Measurements from ENCODE around the gene SLC22A23. TPM values are rescaled to one million over a fixed set of nuclear protein-coding genes. Genes with fewer than 3 reads are reported as not detected.

Gene SLC22A23
- total RNA-seq, 2 experiments from 2014 or later: 13.4 to 13.6 TPM

- Mint-ChIP-seq H3K27me3 (no peaks in the 10 kb centered on the region), H3K9me3 (no peaks in the 10 kb centered on the region), H3K4me3 (no peak overlapping the region), H3K27ac (no peak overlapping the region), H3K4me1 (ENCODE audit: low read depth) (peaks cover 9% of the 10 kb centered on the region), H3K36me3 (ENCODE audit: low read depth) (no peaks in the 10 kb centered on the region)
- H3K36me3 ChIP-seq (ENCODE audit: insufficient read depth, low read length): no peaks in the 10 kb centered on the region
- H3K27ac ChIP-seq (ENCODE audit: low read depth in 1 of 2, low read length in 2 of 2): no peak overlapping the region
- H3K4me1 ChIP-seq (ENCODE audit: insufficient read depth, low read length): no peaks in the 10 kb centered on the region
- no peak overlapping the region for H3K4me3 ChIP-seq (ENCODE audit: low read length)
- no peaks in the 10 kb centered on the region for H3K9me3 ChIP-seq (ENCODE audit: control insufficient read depth in 1 of 2, insufficient read depth in 1 of 2, low read length in 2 of 2)
- no peak for ATAC-seq (ENCODE audit: poor library complexity)
- CTCF ChIA-PET: no interaction called here
- no peak for DNase-seq
- intact Hi-C loops (cut with DNase I, micrococcal nuclease): no loop called here
- H3K27me3 ChIP-seq (ENCODE audit: control insufficient read depth in 1 of 2, insufficient read depth in 2 of 2, low read length in 2 of 2): no peaks in the 10 kb centered on the region
- POLR2A ChIA-PET: no interaction called here
- TF ChIP-seq CTCF (IDR thresholded peaks at IDR 0.05): no peak
These were observed 111.0 kb downstream of the SLC22A23 start for GRCh38 chr6:3345836-3346235.

- TF ChIP-seq CTCF (IDR thresholded peaks at IDR 0.05): no peak
- intact Hi-C loops (cut with DNase I, micrococcal nuclease): no loop called here
- Mint-ChIP-seq H3K27ac (no peak overlapping the region), H3K36me3 (ENCODE audit: low read depth) (no peaks in the 10 kb centered on the region), H3K27me3 (no peaks in the 10 kb centered on the region), H3K4me1 (ENCODE audit: low read depth) (peaks cover 14% of the 10 kb centered on the region), H3K9me3 (no peaks in the 10 kb centered on the region), H3K4me3 (no peak overlapping the region)
- Histone ChIP-seq H3K4me3 (ENCODE audit: low read length) (no peak overlapping the region), H3K4me1 (ENCODE audit: insufficient read depth, low read length) (no peaks in the 10 kb centered on the region), H3K36me3 (ENCODE audit: insufficient read depth, low read length) (no peaks in the 10 kb centered on the region), H3K9me3 (ENCODE audit: control insufficient read depth in 1 of 2, insufficient read depth in 1 of 2, low read length in 2 of 2) (no peaks in the 10 kb centered on the region), H3K27ac (ENCODE audit: low read depth in 1 of 2, low read length in 2 of 2) (no peak overlapping the region), H3K27me3 (ENCODE audit: control insufficient read depth in 1 of 2, insufficient read depth in 2 of 2, low read length in 2 of 2) (no peaks in the 10 kb centered on the region)
- ATAC-seq (ENCODE audit: poor library complexity): no peak
- ChIA-PET CTCF (no interaction called here), POLR2A (interaction anchor here (0.6 kb wide), 1 partner anchor 29 kb away, joined by 3 read pairs; no protein-coding TSS in a partner anchor)
- no peak for DNase-seq
These were observed 113.6 kb downstream of the SLC22A23 start for GRCh38 chr6:3343089-3343883.

- DNase-seq (no peak), ATAC-seq (ENCODE audit: poor library complexity) (no peak)
- CTCF ChIA-PET: no interaction called here
- Mint-ChIP-seq H3K36me3 (ENCODE audit: low read depth) (no peaks in the 10 kb centered on the region), H3K4me1 (ENCODE audit: low read depth) (peaks cover 19% of the 10 kb centered on the region), H3K27ac (no peak overlapping the region), H3K4me3 (no peak overlapping the region), H3K9me3 (no peaks in the 10 kb centered on the region), H3K27me3 (no peaks in the 10 kb centered on the region)
- Histone ChIP-seq H3K4me1 (ENCODE audit: insufficient read depth, low read length) (no peaks in the 10 kb centered on the region), H3K36me3 (ENCODE audit: insufficient read depth, low read length) (no peaks in the 10 kb centered on the region), H3K27me3 (ENCODE audit: control insufficient read depth in 1 of 2, insufficient read depth in 2 of 2, low read length in 2 of 2) (no peaks in the 10 kb centered on the region), H3K27ac (ENCODE audit: low read depth in 1 of 2, low read length in 2 of 2) (no peak overlapping the region), H3K9me3 (ENCODE audit: control insufficient read depth in 1 of 2, insufficient read depth in 1 of 2, low read length in 2 of 2) (no peaks in the 10 kb centered on the region), H3K4me3 (ENCODE audit: low read length) (no peak overlapping the region)
- POLR2A ChIA-PET: no interaction called here
- intact Hi-C loops (cut with DNase I, micrococcal nuclease): no loop called here
- no peak for TF ChIP-seq CTCF (IDR thresholded peaks at IDR 0.05)
These were observed 115.4 kb downstream of the SLC22A23 start for GRCh38 chr6:3341467-3341866.
